K562 (cell line): ENCODE measurements around the gene RNF187. TPM values are rescaled to one million over a fixed set of nuclear protein-coding genes. Genes with fewer than 3 reads are reported as not detected.
A peak's percentile ranks its signal among the peaks of the same experiment; 100 is the strongest.

Source experiments
- BCL6 ChIP-seq: fragments of 250-450 bp; sonication (Bioruptor Pico); IDR thresholded peaks from 2 replicates; pipeline ENCODE4 v1.4.0; 2020
- CBX3 ChIP-seq, 2 experiments: IDR thresholded peaks; 1 replicate in 1 of 2; 2 replicates in 1 of 2; pipeline ENCODE4 v1.6.1; 2012; ENCODE audit warnings: inconsistent platforms in 2 of 2, low read length in 2 of 2, borderline replicate concordance in 1 of 2, control low read depth in 1 of 2
- E2F8 ChIP-seq: fragments of 450-650 bp; IDR thresholded peaks from 2 replicates; pipeline ENCODE4 v1.7.1; 2018; ENCODE audit warnings: mild to moderate bottlenecking, low read depth; ENCODE audit not compliant: partially characterized antibody
- ETV6 ChIP-seq, 3 experiments: fragments of 150-350 bp in 1 of 3; sonication (generic) in 1 of 3; formaldehyde crosslinking in 1 of 3; IDR thresholded peaks; 2 replicates each; pipeline versions ENCODE4 v1.6.1 to v1.8.0; 2014 to 2022; ENCODE audit warnings: borderline replicate concordance in 2 of 3, low read depth in 2 of 3, antibody characterized with exemption in 1 of 3, low read length in 1 of 3, mild to moderate bottlenecking in 1 of 3, missing genetic modification reagents in 1 of 3
- GATAD2B ChIP-seq: fragments of 450-650 bp; IDR thresholded peaks from 2 replicates; pipeline ENCODE4 v1.6.1; 2017; ENCODE audit warnings: mild to moderate bottlenecking, borderline replicate concordance
- HDAC3 ChIP-seq: fragments of 450-650 bp; IDR thresholded peaks from 2 replicates; pipeline ENCODE4 v1.6.1; 2018; ENCODE audit warnings: borderline replicate concordance, mild to moderate bottlenecking, moderate library complexity; ENCODE audit not compliant: partially characterized antibody
- HIVEP1 ChIP-seq: fragments of 250-450 bp; sonication (Bioruptor Pico); IDR thresholded peaks from 2 replicates; pipeline ENCODE4 v1.4.0; 2020; ENCODE audit warnings: mild to moderate bottlenecking
- ILK ChIP-seq: fragments of 450-650 bp; IDR thresholded peaks from 2 replicates; pipeline ENCODE4 v1.6.1; 2016; ENCODE audit warnings: missing genetic modification characterization, low read depth, mild to moderate bottlenecking, missing compliant biosample characterization, moderate library complexity, borderline replicate concordance
- RFX1 ChIP-seq: fragments of 450-650 bp; IDR thresholded peaks from 2 replicates; pipeline ENCODE4 v1.6.1; 2016; ENCODE audit warnings: mild to moderate bottlenecking, moderate library complexity
- SAFB ChIP-seq: fragments of 200-400 bp; formaldehyde crosslinking; IDR thresholded peaks from 2 replicates; pipeline ENCODE4 v1.6.1; 2017; ENCODE audit warnings: low read depth, low read length, borderline replicate concordance
- SMARCB1 ChIP-seq: IDR thresholded peaks from 2 replicates; pipeline ENCODE4 v1.6.1; 2011; ENCODE audit warnings: improper control_type of control experiment, low read depth; ENCODE audit not compliant: insufficient read length
- SMARCC2 ChIP-seq: fragments of 450-650 bp; IDR thresholded peaks from 2 replicates; pipeline ENCODE4 v1.6.1; 2017; ENCODE audit warnings: antibody characterized with exemption, moderate library complexity, mild to moderate bottlenecking, low read depth
- TAF7 ChIP-seq: fragments of 450-650 bp; IDR thresholded peaks from 2 replicates; pipeline ENCODE4 v1.6.1; 2016; ENCODE audit warnings: missing genetic modification characterization, missing compliant biosample characterization
- ZNF253 ChIP-seq: fragments of 250-450 bp; sonication (Bioruptor Pico); conservative IDR thresholded peaks from 2 replicates; pipeline ENCODE4 v1.6.1; 2021; ENCODE audit warnings: mild to moderate bottlenecking
- ZSCAN29 ChIP-seq: fragments of 450-650 bp; IDR thresholded peaks from 2 replicates; pipeline ENCODE4 v1.6.1; 2017
- polyA plus RNA-seq, 8 experiments: library from polyadenylated mRNA; depleted of rRNA in 4 of 8; stranded (reverse) in 5 of 8; unstranded in 3 of 8; fragments of >200 nt; fragmentation: Nextera tagmentation in 2 of 8; fragmentation: Illumina TruSeq in 1 of 8; extraction: Ambion mirVana in 2 of 8; extraction: Trizol in 1 of 8; gene quantifications; 2 replicates each; pipeline versions ENCODE4 v1.2.1 to v1.2.3, GENCODE V29; 2011 to 2014; ENCODE audit warnings: inconsistent platforms in 1 of 8, missing spikeins in 1 of 8
- total RNA-seq, 7 experiments: library from RNA; depleted of rRNA in 6 of 7; stranded (reverse); fragments of >200 nt in 6 of 7; fragmentation: Illumina TruSeq in 2 of 7; extraction: Trizol in 2 of 7; gene quantifications; 2 replicates each; pipeline versions ENCODE4 v1.2.1 to v1.2.3, GENCODE V29; 2011 to 2021; ENCODE audit warnings: low replicate concordance in 1 of 7
- TF ChIP-seq, protein P1 (sequence below): fragments of 250-450 bp; sonication (Bioruptor Pico); IDR thresholded peaks from 2 replicates; pipeline ENCODE4 v1.4.0; 2020; ENCODE audit warnings: mild to moderate bottlenecking
- TF ChIP-seq, protein P2 (sequence below): fragments of 450-650 bp; IDR thresholded peaks from 2 replicates; pipeline ENCODE4 v1.6.1; 2018; ENCODE audit not compliant: partially characterized antibody

The RNF187 gene
- total and polyA plus RNA-seq, 9 of the 15 experiments (the other 6 are each of a cell fraction or from before 2014, with no cell fraction given) = 2.3 to 119 (median 41.9) TPM

- TF ChIP-seq, protein P1, sequence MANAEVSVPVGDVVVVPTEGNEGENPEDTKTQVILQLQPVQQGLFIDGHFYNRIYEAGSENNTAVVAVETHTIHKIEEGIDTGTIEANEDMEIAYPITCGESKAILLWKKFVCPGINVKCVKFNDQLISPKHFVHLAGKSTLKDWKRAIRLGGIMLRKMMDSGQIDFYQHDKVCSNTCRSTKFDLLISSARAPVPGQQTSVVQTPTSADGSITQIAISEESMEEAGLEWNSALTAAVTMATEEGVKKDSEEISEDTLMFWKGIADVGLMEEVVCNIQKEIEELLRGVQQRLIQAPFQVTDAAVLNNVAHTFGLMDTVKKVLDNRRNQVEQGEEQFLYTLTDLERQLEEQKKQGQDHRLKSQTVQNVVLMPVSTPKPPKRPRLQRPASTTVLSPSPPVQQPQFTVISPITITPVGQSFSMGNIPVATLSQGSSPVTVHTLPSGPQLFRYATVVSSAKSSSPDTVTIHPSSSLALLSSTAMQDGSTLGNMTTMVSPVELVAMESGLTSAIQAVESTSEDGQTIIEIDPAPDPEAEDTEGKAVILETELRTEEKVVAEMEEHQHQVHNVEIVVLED (CRISPR knock-in tag) = no peak
- TF ChIP-seq ILK (tag) (no peak), BCL6 (no peak), HIVEP1 (CRISPR knock-in tag) (no peak), SMARCB1 (no peak), GATAD2B (no peak), SAFB (no peak), ZNF253 (no peak), CBX3 (IDR thresholded peaks at IDR 0.05; ENCODE audit: borderline replicate concordance in 1 of 2, low read length in 2 of 2) (peak in 1 of 2 experiments; percentile 71; a peak in 1 of 3 replicates), HDAC3 (no peak), SMARCC2 (no peak), ETV6 (IDR thresholded peaks at IDR 0.05; ENCODE audit: borderline replicate concordance in 1 of 2, low read depth in 2 of 2, low read length in 1 of 2) (no peak), ETV6 (CRISPR knock-in tag; IDR thresholded peaks at IDR 0.05; ENCODE audit: borderline replicate concordance) (no peak), ZSCAN29 (no peak), RFX1 (no peak), TAF7 (tag) (no peak), E2F8 (no peak)
- TF ChIP-seq, protein P2, sequence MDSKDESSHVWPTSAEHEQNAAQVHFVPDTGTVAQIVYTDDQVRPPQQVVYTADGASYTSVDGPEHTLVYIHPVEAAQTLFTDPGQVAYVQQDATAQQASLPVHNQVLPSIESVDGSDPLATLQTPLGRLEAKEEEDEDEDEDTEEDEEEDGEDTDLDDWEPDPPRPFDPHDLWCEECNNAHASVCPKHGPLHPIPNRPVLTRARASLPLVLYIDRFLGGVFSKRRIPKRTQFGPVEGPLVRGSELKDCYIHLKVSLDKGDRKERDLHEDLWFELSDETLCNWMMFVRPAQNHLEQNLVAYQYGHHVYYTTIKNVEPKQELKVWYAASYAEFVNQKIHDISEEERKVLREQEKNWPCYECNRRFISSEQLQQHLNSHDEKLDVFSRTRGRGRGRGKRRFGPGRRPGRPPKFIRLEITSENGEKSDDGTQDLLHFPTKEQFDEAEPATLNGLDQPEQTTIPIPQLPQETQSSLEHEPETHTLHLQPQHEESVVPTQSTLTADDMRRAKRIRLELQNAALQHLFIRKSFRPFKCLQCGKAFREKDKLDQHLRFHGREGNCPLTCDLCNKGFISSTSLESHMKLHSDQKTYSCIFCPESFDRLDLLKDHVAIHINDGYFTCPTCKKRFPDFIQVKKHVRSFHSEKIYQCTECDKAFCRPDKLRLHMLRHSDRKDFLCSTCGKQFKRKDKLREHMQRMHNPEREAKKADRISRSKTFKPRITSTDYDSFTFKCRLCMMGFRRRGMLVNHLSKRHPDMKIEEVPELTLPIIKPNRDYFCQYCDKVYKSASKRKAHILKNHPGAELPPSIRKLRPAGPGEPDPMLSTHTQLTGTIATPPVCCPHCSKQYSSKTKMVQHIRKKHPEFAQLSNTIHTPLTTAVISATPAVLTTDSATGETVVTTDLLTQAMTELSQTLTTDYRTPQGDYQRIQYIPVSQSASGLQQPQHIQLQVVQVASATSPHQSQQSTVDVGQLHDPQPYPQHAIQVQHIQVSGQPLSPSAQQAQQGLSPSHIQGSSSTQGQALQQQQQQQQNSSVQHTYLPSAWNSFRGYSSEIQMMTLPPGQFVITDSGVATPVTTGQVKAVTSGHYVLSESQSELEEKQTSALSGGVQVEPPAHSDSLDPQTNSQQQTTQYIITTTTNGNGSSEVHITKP = peak; percentile 85
Observed at GRCh38 chr1:228459091-228459993, 27.8 kb upstream of the RNF187 start (continued).
